DOHH2 (cell line): ENCODE data around the gene KDM4C.

Source experiments
- CTCF ChIP-seq: fragments of 200-600 bp; sonication (generic); IDR thresholded peaks from one replicate; pipeline ENCODE4 v1.5.1; 2014; ENCODE audit warnings: antibody characterized with exemption, mild to moderate bottlenecking, low read depth, low read length; ENCODE audit not compliant: poor library complexity, severe bottlenecking
- EZH2phosphoT487 ChIP-seq: fragments of 200-600 bp; sonication (generic); IDR thresholded peaks from 2 replicates; pipeline ENCODE4 v1.6.1; 2017; ENCODE audit warnings: borderline replicate concordance, mild to moderate bottlenecking, antibody characterized with exemption, low read length, moderate library complexity, mixed read lengths

- TF ChIP-seq CTCF: no peak
- TF ChIP-seq EZH2phosphoT487: no peak
Measured at GRCh38 chr9:7103771-7104170, 346.0 kb downstream of the KDM4C start.
